Panc1 (cell line): Measurements from ENCODE around the gene LY6G6D.

Experiments used
- SIN3A ChIP-seq: IDR thresholded peaks from 2 replicates; pipeline ENCODE4 v1.6.1; 2012; ENCODE audit warnings: low read depth, mild to moderate bottlenecking, low read length, moderate library complexity, borderline replicate concordance; ENCODE audit not compliant: insufficient read depth
- TF ChIP-seq, protein P1 (sequence below): fragments of 450-650 bp; IDR thresholded peaks from 2 replicates; pipeline ENCODE4 v1.5.1; 2017; ENCODE audit warnings: mild to moderate bottlenecking
- TF ChIP-seq, protein P2 (sequence below), 2 experiments: IDR thresholded peaks; 2 replicates each; pipeline ENCODE4 v1.6.1; 2011 to 2012; ENCODE audit warnings: low read depth in 2 of 2, control low read depth in 1 of 2, low read length in 1 of 2, mild to moderate bottlenecking in 1 of 2, moderate library complexity in 1 of 2; ENCODE audit not compliant: insufficient read depth in 1 of 2

DNA sequence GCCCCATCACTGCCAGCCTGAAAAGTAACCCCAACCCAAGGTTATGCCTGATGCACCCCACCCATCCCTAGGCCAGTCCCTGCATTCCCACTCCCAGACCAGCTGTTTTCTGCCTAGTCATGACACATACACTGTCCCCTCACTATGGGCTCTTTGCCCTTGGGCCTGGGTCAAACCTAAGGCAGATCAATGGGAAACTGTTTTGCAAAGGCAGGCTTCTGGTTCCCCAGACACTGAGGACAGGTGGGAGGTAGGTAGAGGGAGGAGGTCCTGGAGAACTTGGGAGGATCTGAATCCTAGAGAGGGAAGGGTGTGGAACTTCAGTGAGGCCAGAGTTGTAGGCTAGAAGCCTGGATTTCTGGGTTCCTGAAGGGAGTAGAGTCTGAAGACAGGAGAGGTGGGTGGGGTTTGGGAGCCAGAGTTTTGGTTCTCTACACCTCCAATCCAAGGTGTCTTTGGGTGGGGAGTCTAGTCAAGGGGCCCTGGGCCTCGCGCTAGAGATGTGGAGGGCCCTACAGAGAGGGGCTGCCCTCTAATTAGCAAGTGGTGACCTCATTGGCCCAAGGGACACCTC lies 19.2 kb downstream of the LY6G6D start:
- TF ChIP-seq, protein P1, sequence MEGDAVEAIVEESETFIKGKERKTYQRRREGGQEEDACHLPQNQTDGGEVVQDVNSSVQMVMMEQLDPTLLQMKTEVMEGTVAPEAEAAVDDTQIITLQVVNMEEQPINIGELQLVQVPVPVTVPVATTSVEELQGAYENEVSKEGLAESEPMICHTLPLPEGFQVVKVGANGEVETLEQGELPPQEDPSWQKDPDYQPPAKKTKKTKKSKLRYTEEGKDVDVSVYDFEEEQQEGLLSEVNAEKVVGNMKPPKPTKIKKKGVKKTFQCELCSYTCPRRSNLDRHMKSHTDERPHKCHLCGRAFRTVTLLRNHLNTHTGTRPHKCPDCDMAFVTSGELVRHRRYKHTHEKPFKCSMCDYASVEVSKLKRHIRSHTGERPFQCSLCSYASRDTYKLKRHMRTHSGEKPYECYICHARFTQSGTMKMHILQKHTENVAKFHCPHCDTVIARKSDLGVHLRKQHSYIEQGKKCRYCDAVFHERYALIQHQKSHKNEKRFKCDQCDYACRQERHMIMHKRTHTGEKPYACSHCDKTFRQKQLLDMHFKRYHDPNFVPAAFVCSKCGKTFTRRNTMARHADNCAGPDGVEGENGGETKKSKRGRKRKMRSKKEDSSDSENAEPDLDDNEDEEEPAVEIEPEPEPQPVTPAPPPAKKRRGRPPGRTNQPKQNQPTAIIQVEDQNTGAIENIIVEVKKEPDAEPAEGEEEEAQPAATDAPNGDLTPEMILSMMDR = no peak
- no peak for TF ChIP-seq SIN3A
- TF ChIP-seq, protein P2, sequence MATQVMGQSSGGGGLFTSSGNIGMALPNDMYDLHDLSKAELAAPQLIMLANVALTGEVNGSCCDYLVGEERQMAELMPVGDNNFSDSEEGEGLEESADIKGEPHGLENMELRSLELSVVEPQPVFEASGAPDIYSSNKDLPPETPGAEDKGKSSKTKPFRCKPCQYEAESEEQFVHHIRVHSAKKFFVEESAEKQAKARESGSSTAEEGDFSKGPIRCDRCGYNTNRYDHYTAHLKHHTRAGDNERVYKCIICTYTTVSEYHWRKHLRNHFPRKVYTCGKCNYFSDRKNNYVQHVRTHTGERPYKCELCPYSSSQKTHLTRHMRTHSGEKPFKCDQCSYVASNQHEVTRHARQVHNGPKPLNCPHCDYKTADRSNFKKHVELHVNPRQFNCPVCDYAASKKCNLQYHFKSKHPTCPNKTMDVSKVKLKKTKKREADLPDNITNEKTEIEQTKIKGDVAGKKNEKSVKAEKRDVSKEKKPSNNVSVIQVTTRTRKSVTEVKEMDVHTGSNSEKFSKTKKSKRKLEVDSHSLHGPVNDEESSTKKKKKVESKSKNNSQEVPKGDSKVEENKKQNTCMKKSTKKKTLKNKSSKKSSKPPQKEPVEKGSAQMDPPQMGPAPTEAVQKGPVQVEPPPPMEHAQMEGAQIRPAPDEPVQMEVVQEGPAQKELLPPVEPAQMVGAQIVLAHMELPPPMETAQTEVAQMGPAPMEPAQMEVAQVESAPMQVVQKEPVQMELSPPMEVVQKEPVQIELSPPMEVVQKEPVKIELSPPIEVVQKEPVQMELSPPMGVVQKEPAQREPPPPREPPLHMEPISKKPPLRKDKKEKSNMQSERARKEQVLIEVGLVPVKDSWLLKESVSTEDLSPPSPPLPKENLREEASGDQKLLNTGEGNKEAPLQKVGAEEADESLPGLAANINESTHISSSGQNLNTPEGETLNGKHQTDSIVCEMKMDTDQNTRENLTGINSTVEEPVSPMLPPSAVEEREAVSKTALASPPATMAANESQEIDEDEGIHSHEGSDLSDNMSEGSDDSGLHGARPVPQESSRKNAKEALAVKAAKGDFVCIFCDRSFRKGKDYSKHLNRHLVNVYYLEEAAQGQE (IDR thresholded peaks at IDR 0.05; ENCODE audit: insufficient read depth in 1 of 2, low read depth in 2 of 2, low read length in 1 of 2) = no peak
